ENCODE measurements around the gene CCDC43. TPM values are rescaled to one million over a fixed set of nuclear protein-coding genes. Genes with fewer than 3 reads are reported as not detected.

CCDC43 gene
- polyA plus RNA-seq, 1 experiment, result 18.0 TPM

DNA sequence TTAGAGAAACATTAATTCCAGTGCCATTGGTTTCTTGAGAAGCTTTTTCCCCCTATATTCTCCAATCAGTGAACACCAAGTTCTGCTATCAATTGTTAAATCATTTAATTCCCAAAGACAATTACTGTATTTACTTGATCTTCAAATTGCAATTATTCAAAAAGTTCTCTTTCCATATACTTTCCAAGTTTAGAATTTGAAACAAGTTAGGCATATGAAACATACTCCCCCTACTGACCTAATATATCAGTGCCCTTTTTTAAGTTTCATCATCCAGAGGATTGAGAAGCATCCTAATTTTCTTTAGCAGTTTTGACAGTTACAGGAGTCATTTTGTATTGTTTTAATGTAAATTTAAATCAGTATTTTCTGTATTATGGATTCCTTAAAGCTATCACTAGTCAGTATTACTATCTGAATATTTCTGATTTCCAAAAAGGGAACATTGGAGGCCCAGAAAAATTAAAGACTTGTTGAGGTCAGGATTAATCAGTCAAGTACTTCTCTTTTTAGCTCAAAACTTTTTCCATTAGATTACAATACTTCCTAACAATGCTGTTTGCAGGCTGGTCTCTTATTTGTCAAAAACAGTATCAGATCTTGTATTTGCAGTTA is 17.0 kb downstream of the CCDC43 start:
- TF ChIP-seq, protein P1, sequence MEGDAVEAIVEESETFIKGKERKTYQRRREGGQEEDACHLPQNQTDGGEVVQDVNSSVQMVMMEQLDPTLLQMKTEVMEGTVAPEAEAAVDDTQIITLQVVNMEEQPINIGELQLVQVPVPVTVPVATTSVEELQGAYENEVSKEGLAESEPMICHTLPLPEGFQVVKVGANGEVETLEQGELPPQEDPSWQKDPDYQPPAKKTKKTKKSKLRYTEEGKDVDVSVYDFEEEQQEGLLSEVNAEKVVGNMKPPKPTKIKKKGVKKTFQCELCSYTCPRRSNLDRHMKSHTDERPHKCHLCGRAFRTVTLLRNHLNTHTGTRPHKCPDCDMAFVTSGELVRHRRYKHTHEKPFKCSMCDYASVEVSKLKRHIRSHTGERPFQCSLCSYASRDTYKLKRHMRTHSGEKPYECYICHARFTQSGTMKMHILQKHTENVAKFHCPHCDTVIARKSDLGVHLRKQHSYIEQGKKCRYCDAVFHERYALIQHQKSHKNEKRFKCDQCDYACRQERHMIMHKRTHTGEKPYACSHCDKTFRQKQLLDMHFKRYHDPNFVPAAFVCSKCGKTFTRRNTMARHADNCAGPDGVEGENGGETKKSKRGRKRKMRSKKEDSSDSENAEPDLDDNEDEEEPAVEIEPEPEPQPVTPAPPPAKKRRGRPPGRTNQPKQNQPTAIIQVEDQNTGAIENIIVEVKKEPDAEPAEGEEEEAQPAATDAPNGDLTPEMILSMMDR (IDR thresholded peaks at IDR 0.05; ENCODE audit: low read depth, low read length), result peak; percentile 76
- CTCF ChIA-PET, result interaction anchor here (0.5 to 3.7 kb wide), 18 partner anchors 9 to 1033 kb away, joined by 3 to 31 read pairs (median 3); partner anchors contain the start of gene MEIOC
- H3K27me3 ChIP-seq (ENCODE audit: control insufficient read depth, insufficient read depth, low read length), result no peaks in the 10 kb centered on the region
- H3K4me3 ChIP-seq (ENCODE audit: low read depth, low read length), result no peak overlapping the region
- POLR2A ChIA-PET, result interaction anchor here (1.1 kb wide), 1 partner anchor 20 kb away, joined by 3 read pairs; no protein-coding TSS in a partner anchor
- no peaks in the 10 kb centered on the region for H3K9me3 ChIP-seq (ENCODE audit: control insufficient read depth, insufficient read depth, low read length)
- DNase-seq (ENCODE audit: low read depth, low spot score), result no peak
- H3K27ac ChIP-seq (ENCODE audit: low read depth, low read length), result no peak overlapping the region

DNA sequence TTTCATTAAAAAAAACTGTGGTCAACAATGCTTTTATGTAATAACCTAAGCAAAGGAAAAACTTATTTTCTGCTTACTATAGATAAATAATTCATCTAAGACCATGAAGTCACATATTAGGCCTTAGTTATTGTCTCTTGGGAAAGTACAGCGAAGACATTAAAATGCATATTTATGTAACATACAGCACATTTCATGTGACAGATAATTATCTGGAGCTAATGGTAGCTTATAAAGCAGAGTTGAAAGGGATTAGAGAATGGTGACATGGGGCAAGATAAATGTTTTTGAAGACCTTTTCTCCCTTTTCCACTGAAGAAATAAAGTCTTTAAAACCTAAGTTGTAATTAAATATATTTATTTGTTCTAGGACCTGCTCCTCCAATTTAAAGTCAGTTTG is 23.6 kb downstream of the CCDC43 start:
- H3K27me3 ChIP-seq (ENCODE audit: control insufficient read depth, insufficient read depth, low read length), result no peaks in the 10 kb centered on the region
- TF ChIP-seq, protein P1 (IDR thresholded peaks at IDR 0.05; ENCODE audit: low read depth, low read length), result no peak
- H3K4me3 ChIP-seq (ENCODE audit: low read depth, low read length), result no peak overlapping the region
- H3K27ac ChIP-seq (ENCODE audit: low read depth, low read length), result no peak overlapping the region
- CTCF ChIA-PET, result no interaction called here
- no peaks in the 10 kb centered on the region for H3K9me3 ChIP-seq (ENCODE audit: control insufficient read depth, insufficient read depth, low read length)
- DNase-seq (ENCODE audit: low read depth, low spot score), result no peak
- POLR2A ChIA-PET, result no interaction called here

DNA sequence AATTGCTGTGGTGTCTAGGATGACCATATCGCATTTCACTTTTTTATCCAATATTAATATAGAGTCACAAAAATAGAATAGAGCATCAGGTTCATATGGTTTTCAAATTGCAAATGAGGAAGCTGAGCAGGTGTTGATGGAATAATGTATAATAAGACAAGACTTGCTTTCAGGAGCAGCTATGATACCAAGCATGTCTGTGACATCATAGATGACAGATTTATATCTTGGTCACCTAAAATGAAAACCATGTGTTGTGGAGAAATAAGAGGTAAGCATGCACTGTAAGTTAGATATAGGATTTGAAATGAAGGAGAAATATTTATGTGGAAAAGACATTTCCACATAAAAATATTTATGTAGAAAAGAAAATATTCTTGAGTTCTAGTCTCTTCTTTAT is 24.7 kb downstream of the CCDC43 start:
- CTCF ChIA-PET, result no interaction called here
- POLR2A ChIA-PET, result no interaction called here
- H3K27ac ChIP-seq (ENCODE audit: low read depth, low read length), result no peak overlapping the region
- no peak for DNase-seq (ENCODE audit: low read depth, low spot score)
- TF ChIP-seq, protein P1 (IDR thresholded peaks at IDR 0.05; ENCODE audit: low read depth, low read length), result no peak
- H3K27me3 ChIP-seq (ENCODE audit: control insufficient read depth, insufficient read depth, low read length), result no peaks in the 10 kb centered on the region
- H3K4me3 ChIP-seq (ENCODE audit: low read depth, low read length), result no peak overlapping the region
- no peaks in the 10 kb centered on the region for H3K9me3 ChIP-seq (ENCODE audit: control insufficient read depth, insufficient read depth, low read length)

DNA sequence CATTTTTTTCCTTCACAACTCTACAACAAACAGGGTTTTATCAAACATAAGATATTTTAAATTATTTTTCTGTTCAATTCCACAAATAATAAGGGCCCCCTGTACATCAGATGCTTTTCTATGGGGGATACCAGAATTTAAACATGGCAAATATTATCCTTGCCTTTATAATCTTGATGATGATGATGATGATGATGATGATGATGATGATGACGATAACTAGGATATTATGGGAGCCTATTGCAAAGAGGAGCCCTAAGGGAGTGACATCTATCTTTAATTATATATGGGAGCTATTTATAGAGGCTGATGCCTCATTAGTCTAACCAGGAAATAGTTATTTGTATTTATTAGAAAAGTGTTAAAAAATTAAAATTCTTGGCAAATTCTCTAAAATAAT is 26.5 kb downstream of the CCDC43 start:
- TF ChIP-seq, protein P1 (IDR thresholded peaks at IDR 0.05; ENCODE audit: low read depth, low read length), result no peak
- Histone ChIP-seq H3K27ac (ENCODE audit: low read depth, low read length) (no peak overlapping the region), H3K27me3 (ENCODE audit: control insufficient read depth, insufficient read depth, low read length) (no peaks in the 10 kb centered on the region), H3K9me3 (ENCODE audit: control insufficient read depth, insufficient read depth, low read length) (no peaks in the 10 kb centered on the region), H3K4me3 (ENCODE audit: low read depth, low read length) (no peak overlapping the region)
- ChIA-PET CTCF (interaction anchor here (0.6 kb wide), 1 partner anchor 262 kb away, joined by 3 read pairs; no protein-coding TSS in a partner anchor), POLR2A (no interaction called here)
- no peak for DNase-seq (ENCODE audit: low read depth, low spot score)

DNA sequence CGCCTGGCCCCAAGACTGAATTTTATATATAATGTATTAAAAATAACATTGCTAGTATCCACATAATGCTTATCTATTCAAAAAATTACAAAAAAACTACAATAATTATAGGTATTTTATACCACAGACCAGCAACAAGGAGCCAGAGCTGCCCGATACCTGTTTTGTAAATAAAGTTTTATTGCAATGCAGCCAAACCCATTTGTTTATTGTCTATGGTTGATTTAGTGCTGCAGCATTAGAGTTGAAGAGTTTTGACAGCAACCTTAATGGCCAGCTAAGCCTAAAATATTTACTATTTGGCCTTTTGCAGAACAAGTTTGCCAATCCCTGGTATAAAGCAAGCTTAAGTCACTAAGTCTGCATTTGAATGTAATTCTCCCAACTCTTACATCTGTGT is 27.7 kb downstream of the CCDC43 start:
- DNase-seq (ENCODE audit: low read depth, low spot score), result no peak
- TF ChIP-seq, protein P1 (IDR thresholded peaks at IDR 0.05; ENCODE audit: low read depth, low read length), result no peak

More for the DNA sequence above, 27.7 kb downstream of the CCDC43 start:
- POLR2A ChIA-PET, result no interaction called here
- Histone ChIP-seq H3K4me3 (ENCODE audit: low read depth, low read length) (no peak overlapping the region), H3K27me3 (ENCODE audit: control insufficient read depth, insufficient read depth, low read length) (peaks cover 3% of the 10 kb centered on the region), H3K27ac (ENCODE audit: low read depth, low read length) (no peak overlapping the region), H3K9me3 (ENCODE audit: control insufficient read depth, insufficient read depth, low read length) (peaks cover 6% of the 10 kb centered on the region; the same call in 1 of the 2 replicates)
- CTCF ChIA-PET, result no interaction called here

Data from AG04450 (cell line).